GM18505 (cell line): ENCODE results near the gene CDKL4.

Experiments
- ATAC-seq: cut with Tn5 transposase; IDR thresholded peaks from one replicate; pipeline ENCODE4 v1.9.1; 2021; ENCODE audit not compliant: unreplicated experiment
- POLR2A ChIP-seq: IDR thresholded peaks from 4 replicates; pipeline ENCODE4 v1.6.1; 2011; ENCODE audit warnings: borderline replicate concordance; ENCODE audit not compliant: insufficient read depth, insufficient read length; ENCODE audit errors: extremely low read depth

CDKL4 gene

DNA sequence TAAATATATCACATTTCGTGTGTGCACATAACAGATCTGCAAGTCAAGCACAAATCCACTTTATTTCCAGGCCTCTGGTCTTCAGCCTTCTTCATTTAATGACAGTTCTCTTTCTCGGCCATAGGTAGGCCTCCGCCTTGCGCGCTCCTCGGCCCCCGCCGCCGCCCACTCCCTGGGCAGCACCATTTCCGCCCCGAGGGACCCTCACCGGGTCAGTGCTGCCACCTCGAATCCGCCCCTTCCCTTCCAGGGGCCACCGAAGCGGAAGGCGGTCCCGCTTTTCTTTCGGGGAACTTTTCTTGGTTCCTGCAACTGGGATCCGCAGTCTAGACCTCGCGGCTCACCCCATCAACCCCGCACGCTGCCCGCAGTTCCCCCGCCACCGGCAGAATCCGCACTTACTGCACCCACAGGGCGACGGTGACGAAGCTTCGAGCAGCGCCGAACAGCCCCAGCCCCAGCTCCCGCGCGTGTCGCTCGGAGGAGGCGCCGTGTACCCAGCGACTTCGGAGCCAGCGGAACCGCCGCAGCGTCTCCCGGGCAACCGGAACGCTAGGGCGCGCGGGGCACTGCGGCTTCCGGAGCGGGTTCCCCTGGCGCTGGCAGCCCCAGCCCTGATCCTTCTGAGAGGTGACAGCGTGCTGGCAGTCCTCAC is at the start of gene CDKL4:
Gene CDKL4 (minus strand): TSS at position 502 of the 655 bp plus-strand sequence.
- no peak for TF ChIP-seq POLR2A

DNA sequence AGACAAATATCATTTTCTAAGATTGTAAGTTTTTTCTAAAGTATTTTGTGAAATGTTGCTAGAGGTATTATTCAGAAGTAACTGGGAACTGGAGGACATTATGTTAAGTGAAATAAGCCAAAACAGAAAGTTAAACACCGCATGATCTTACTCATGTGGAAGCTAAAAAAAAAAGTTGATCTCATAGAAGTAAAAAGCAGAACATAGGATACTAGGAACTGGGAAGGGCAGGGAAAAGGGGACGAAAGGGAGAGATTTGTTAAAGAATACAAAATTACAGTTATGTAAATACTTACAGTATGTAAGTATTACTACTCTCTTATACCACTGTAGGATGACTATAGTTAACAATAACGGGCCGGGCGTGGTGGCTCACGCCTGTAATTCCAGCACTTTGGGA is 46.7 kb upstream of the CDKL4 start:
- no peak for ATAC-seq
- TF ChIP-seq POLR2A, result no peak

More for the DNA sequence above, at the start of gene CDKL4:
- no peak for ATAC-seq

DNA sequence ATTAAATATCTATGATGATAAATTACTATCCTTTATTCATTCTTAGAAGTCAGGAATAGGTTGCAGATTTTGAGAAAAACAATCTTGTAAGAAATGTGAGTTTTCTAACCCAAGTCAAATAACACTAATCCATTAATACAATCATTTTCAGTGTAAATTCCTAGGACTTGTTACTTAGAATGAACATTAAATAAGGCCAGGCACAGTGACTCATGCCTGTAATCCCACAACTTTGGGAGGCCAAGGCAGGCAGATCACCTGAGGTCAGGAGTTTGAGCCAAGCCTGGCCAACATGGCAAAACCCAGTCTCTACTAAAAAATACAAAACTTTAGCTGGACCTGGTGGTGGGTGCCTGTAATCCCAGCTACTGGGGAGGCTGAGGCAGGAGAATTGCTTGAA is 45.8 kb upstream of the CDKL4 start:
- no peak for TF ChIP-seq POLR2A

DNA sequence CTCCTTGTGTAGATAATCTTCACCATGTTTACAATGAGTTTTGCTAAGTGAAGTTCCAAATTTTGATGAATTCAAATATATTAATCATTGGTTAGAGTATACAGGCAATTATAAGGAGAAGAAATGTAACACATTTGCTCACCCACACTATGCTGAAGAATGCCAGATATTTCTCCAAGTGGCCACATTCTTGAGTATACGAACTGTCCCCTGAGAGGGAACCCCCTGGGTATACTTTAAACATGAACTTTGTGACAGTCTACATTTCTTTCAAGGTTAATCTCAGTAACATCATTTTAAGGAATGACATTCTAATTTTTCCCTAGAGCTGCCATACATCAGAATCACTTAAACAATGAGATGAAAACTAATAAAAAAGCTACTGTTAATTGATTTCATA is 39.8 kb upstream of the CDKL4 start:
- ATAC-seq, result no peak
- TF ChIP-seq POLR2A, result no peak

More for the DNA sequence above, 45.8 kb upstream of the CDKL4 start:
- no peak for ATAC-seq

DNA sequence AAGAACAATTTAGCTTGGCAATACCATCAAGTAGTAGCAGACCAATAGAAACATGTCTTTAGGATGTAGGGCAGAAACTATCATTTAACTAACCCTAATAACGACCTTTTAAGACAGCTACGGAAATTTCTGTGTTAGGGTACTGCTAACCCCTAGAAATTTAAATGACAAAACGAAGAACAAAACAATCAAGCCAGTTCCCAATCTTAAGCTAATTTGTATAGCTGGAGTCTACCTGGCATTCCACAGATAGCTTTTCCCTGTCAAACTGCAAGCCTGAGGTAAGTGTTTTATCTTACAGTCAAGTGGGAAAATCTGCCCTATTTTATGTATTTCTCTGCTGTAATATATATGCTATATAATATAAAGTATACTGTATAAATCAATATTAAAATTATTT is 37.6 kb upstream of the CDKL4 start:
- TF ChIP-seq POLR2A, result no peak
- no peak for ATAC-seq

DNA sequence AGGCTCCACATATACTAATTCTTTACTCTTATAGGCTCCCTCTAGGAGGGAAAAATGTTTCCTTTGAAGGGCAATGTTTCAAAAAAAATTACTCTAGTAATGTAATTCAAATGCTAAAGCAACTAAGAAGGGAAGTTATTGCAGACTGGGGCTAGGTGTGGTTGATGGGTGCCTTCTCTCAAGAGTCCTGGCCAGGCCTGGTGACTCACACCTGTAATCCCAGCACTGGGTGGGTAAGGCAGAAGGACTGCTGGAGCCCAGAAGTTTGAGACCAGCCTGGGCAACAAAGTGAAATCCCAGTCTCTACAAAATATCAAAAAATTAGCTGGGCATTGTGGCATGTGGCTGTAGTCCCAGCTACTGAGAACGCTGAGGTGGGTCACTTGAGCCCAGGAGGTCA is 31.2 kb upstream of the CDKL4 start:
- TF ChIP-seq POLR2A, result no peak
- ATAC-seq, result no peak

DNA sequence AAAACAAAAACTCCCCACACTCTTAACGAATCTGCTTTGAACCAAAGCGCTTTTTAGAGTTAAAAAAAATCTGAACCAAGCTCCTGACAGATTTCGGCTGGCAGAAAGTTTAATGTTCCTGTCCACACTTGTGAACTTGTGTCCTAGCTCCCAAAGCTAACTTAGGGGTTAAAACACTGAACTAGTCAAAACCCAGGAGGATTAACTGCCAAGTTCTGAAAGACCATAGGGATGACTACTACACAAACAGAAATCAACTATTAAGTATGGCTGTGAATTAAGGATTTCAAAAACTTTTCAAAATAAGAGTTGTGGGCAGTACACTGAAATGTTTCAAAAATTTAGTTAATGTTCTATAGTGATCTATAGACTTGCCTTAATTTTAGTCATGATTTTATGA is 26.2 kb upstream of the CDKL4 start:
- no peak for TF ChIP-seq POLR2A
- no peak for ATAC-seq

DNA sequence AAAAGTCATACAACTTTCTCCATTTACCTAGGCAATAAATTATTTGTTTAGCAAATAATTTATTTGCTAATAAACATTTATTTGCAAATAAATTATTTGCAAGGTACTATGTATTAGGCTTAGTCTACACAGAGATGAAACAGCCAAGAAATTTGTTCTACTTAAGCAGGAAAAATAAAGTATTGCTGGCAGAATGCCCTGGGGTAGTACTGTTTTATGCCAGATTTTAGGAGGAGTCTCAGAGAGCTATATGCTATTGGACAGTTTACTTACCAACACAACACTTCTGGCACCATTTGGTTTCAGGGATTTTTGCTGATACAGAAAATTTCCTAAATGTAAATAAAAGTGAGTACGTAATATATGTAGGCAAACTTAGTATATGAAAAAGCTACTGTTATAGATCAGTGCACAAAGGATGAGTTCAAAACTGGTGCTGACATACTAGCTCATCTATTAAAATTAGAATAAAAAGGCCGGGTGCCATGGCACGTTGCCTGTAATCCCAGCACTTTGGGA is 23.2 kb upstream of the CDKL4 start:
- no peak for ATAC-seq
- TF ChIP-seq POLR2A, result no peak

DNA sequence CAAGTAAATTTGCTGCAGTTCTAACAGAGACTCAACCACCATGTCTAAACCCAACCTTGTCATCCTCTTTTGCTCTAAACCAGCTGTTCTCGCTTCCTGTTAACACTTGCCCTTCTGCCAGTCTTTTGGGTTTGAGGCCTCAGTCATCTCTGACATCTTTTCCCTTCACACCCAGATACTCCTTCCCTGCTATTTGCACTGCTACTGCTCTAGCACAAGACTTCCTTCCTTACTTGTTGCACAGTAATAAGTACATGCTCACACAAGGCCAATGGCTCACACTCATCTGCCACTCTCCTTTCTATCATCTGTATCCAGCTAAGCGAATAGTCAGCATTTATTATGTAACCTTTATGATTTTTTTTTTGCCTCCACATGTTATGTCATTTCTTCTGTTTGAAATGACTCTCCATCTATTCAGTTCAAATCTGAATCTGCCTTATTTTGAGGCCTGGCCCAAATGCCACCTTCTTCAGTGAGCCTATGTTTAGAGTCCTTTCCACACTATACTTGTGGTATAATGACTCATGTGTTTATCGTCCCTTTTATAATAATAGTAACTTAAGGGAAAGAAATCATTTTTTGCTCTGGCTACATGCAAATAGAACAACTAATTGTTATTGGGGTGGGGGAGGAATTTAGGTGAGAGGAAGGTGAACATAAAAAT is 22.5 kb upstream of the CDKL4 start:
- TF ChIP-seq POLR2A, result no peak
- ATAC-seq, result peak; percentile 78

DNA sequence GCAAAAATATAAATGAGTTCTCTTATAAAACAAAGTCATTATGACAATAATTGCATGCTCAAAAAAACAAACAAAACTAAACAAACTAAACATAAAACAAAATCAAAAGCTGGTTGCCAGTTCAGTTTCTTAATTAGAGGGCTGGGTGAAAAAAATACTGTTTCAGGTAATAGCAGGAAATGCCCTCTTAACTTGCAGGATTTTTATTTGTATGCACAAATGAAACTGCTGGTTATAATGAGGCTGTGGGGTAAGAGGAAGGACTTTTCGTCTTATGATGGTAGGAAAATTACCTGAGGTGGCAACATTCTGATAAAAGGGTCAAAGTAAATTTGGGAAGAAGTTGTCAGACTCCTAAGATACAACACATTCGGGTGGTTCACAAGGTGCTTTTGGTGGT is 21.5 kb upstream of the CDKL4 start:
- no peak for TF ChIP-seq POLR2A
- no peak for ATAC-seq

DNA sequence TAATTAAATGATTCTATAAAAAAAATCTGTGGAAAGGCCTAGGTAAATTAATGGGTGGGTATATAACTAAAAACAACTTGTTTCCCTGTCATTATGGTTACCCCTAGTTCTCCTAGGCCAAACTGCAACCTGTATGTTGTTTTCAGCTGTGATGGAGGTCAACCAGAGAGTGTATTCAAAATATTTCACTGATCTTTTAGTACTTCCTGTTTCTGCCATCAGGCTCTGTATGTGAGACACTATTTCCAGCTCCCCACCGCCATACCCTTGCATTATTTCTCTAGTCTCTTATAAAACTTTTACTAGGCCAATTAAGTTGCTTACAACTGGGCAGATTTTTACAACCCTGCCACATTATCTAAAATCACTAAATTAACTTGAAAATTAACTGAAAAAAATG is 21.0 kb upstream of the CDKL4 start:
- TF ChIP-seq POLR2A, result no peak
- ATAC-seq, result peak; percentile 55

DNA sequence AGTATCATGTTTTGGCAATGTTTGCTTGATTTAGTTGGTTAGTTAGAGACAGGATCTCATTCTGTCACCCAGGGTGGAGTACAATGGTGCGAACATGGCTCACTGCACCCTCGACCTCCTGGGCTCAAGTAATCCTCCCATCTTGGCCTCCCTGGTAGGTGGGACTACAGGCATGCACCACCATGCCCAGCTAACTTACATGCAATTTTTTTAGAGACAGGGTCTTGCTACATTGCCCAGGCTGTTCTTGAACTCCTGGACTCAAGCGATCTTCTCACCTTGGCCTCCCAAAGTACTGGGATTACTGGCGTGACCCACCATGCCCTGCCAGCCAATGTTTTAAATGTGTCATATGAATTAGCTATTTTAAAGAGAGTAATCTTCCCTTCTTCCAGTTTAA is 16.3 kb upstream of the CDKL4 start:
- ATAC-seq, result no peak
- TF ChIP-seq POLR2A, result no peak

DNA sequence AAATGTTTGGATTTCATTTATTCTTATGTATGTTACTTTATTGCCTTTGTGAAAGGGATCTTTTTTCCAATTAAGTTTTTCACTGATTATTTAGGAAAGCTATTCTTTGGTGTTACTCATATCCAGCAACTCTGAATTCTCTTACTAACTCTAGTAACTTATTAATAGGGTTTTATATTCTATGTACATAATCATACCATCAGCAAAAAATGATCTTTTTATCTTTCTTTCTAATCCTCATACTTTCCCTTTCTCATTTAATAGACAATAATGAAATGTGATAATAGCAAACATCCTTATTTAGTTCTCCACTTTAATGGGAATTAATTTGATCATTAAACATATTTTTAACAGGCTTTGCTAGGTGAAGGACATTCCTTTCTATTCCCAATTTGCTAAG is 12.3 kb upstream of the CDKL4 start:
- ATAC-seq, result no peak
- no peak for TF ChIP-seq POLR2A

DNA sequence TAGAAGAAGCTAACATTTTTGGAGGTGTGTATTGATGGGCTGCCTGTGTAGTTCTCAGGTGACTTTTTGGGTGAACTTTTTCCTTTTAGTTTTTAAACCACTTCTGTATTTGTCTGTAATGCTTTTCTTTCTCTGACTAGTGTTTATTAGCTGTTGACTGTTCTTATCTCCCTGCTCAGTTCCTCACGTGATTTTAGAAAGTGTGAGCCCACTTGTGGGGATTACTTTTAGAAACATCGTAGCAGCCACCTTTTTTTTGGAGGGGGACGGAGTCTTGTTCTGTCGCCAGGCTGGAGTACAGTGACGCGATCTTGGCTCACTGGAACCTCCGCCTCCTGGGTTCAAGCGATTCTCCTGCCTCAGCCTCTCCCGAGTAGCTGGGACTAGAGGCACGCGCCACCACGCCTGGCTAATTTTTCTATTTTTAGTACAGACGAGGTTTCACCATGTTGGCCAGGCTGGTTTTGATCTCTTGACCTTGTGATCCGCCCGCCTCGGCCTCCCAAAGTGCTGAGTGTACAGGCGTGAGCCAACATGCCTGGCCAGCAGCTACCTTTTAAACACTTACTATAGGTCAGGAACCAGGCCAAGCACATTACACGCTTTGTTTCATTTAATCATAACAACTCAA is 9.2 kb upstream of the CDKL4 start:
- no peak for ATAC-seq
- TF ChIP-seq POLR2A, result no peak

DNA sequence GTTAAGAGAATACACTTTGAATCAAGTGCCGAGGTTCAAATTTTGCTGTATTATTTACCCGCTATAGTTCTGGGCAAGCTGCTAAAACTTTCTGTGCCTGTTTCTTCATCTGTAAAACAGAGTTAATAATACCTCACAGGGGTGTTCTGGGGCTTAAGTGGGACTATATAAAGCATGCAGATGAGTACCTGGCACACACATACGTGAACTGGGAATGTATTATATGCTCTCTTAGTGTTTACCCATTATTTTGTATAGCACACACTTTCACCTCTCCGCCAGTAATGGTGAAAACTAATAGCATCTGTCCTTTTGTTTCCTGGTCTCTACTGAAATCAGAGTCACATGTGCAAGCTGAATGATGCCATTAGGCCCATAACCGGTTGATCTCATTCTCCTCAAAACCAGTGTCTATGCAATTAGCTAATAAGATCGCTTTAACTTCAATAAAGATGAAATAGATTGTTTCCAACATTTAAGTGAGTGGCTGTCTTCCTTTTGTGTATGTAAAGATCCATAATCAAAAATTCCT is 3.8 kb upstream of the CDKL4 start:
- no peak for ATAC-seq
- no peak for TF ChIP-seq POLR2A
